ENCODE measurements around the gene KHDC4. TPM values are rescaled to one million over a fixed set of nuclear protein-coding genes. Genes with fewer than 3 reads are reported as not detected.

KHDC4 gene
- total and polyA plus RNA-seq, 2 donors (not counting 3 experiments of a cell fraction or from before 2014, with no cell fraction given): 47.9 to 54.1 TPM

DNA sequence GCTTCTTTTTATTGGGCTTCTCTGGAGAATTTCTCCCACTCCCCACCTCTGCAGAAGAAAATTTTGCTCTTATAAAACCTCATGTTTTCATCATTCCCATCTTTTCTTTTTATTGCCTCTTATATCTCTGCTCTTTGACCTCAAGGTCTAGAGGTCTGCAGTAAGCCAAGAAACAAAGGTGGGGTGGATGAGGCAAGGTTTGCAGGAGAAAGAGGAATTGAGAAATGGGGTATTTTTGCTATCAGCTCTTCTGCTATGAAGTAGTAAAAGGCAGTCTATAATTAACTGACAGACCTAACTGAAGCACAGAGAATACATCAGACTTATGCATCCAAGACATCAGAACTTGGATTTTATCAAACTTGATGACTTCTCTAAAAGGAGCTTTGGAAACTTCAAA lies 52.0 kb downstream of the KHDC4 start:
- TSS peak; percentile 13 for BruUV-seq (replicated peaks)
- H4K20me1 ChIP-seq (replicated peaks; ENCODE audit: control insufficient read depth, extremely low read depth, insufficient read depth, low read length): no peaks in the 10 kb centered on the region
- no peak for TF ChIP-seq EZH2 (IDR thresholded peaks at IDR 0.05; ENCODE audit: borderline replicate concordance, low read depth, low read length, severe bottlenecking)
- TF ChIP-seq JUN (IDR thresholded peaks at IDR 0.05; ENCODE audit: borderline replicate concordance, insufficient read depth, insufficient read length, low read depth): no peak
- no peak for TF ChIP-seq POLR2A (IDR thresholded peaks at IDR 0.05; ENCODE audit: low read depth, low read length)
- no peak overlapping the region for H3K4me2 ChIP-seq (ENCODE audit: insufficient read depth, low read length)
- no peaks in the 10 kb centered on the region for H3K79me2 ChIP-seq (ENCODE audit: control insufficient read depth, insufficient read depth, low read length)
- H3K36me3 ChIP-seq (ENCODE audit: control insufficient read depth in 2 of 2, extremely low read depth in 1 of 2, insufficient read depth in 2 of 2, low read length in 2 of 2): peaks cover 0 to 4% of the 10 kb centered on the region in 2 experiments
- intact Hi-C loops (cut with micrococcal nuclease): no loop called here
- ChIA-PET CTCF (interaction anchor here (1.4 to 3.2 kb wide), 2 partner anchors 9 to 11 kb away, joined by 4 to 18 read pairs; no protein-coding TSS in a partner anchor), POLR2A (no interaction called here)
- H2AFZ ChIP-seq (ENCODE audit: low read depth, low read length): no peak overlapping the region
- dilution Hi-C loops (cut with MboI; ENCODE audit: extremely low pct_ligation_motif_present, low sequenced_read_pairs): no loop called here
- H3K9me1 ChIP-seq (replicated peaks; ENCODE audit: control insufficient read depth, extremely low read depth, insufficient read depth, low read length): no peaks in the 10 kb centered on the region
- no peak overlapping the region for H3K9ac ChIP-seq (replicated peaks; ENCODE audit: extremely low read depth, insufficient read depth, low read length)
- H3K27me3 ChIP-seq (ENCODE audit: control insufficient read depth in 2 of 2, insufficient read depth in 2 of 2, low read length in 2 of 2): no peaks in the 10 kb centered on the region
- no peak overlapping the region for H3K27ac ChIP-seq (ENCODE audit: insufficient read depth, low read depth, low read length)
- DNase-seq (ENCODE audit: low read depth, low spot score) (no peak), FAIRE-seq (no peak)
- no peaks in the 10 kb centered on the region for H3K4me1 ChIP-seq (ENCODE audit: control insufficient read depth, extremely low read depth, insufficient read depth, low read length)
- H3K4me3 ChIP-seq (replicated peaks in 1 of 3; ENCODE audit: insufficient read depth in 1 of 3, low read depth in 1 of 3, low read length in 3 of 3): no peak overlapping the region
- no peaks in the 10 kb centered on the region for H3K9me3 ChIP-seq (replicated peaks; ENCODE audit: control insufficient read depth, insufficient read depth, low read length)

DNA sequence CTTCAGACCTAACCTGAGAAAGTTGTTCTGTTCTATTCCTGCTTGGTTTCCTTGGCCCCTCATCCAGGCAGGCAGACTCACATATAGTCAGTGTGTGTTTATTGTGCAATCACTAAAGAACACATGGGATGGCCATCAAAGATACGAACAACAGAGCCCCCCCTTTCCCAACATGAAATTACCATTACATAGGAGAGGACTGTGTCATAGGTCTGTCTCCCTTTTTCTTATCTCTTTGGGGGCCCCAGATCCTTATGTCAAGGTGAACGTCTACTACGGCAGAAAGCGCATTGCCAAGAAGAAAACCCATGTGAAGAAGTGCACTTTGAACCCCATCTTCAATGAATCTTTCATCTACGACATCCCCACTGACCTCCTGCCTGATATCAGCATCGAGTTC lies 53.3 kb downstream of the KHDC4 start:
- ChIA-PET POLR2A (no interaction called here), CTCF (no interaction called here)
- H3K36me3 ChIP-seq (ENCODE audit: control insufficient read depth in 2 of 2, extremely low read depth in 1 of 2, insufficient read depth in 2 of 2, low read length in 2 of 2): peaks cover 0 to 4% of the 10 kb centered on the region in 2 experiments
- H2AFZ ChIP-seq (ENCODE audit: low read depth, low read length): no peak overlapping the region
- no peak overlapping the region for H3K4me2 ChIP-seq (ENCODE audit: insufficient read depth, low read length)
- H3K4me1 ChIP-seq (ENCODE audit: control insufficient read depth, extremely low read depth, insufficient read depth, low read length): no peaks in the 10 kb centered on the region
- no peak for TF ChIP-seq JUN (IDR thresholded peaks at IDR 0.05; ENCODE audit: borderline replicate concordance, insufficient read depth, insufficient read length, low read depth)
- TF ChIP-seq, protein P1, sequence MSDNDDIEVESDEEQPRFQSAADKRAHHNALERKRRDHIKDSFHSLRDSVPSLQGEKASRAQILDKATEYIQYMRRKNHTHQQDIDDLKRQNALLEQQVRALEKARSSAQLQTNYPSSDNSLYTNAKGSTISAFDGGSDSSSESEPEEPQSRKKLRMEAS (IDR thresholded peaks at IDR 0.05; ENCODE audit: insufficient read depth, insufficient read length): no peak
- no peak for TF ChIP-seq FOS (IDR thresholded peaks at IDR 0.05; ENCODE audit: borderline replicate concordance, insufficient read depth, low read length)
- TF ChIP-seq POLR2AphosphoS5 (IDR thresholded peaks at IDR 0.05; ENCODE audit: insufficient read depth, low read depth, low read length): no peak
- no peak for TF ChIP-seq MYC (IDR thresholded peaks at IDR 0.05; ENCODE audit: low read depth, low read length)
- TF ChIP-seq, protein P2, sequence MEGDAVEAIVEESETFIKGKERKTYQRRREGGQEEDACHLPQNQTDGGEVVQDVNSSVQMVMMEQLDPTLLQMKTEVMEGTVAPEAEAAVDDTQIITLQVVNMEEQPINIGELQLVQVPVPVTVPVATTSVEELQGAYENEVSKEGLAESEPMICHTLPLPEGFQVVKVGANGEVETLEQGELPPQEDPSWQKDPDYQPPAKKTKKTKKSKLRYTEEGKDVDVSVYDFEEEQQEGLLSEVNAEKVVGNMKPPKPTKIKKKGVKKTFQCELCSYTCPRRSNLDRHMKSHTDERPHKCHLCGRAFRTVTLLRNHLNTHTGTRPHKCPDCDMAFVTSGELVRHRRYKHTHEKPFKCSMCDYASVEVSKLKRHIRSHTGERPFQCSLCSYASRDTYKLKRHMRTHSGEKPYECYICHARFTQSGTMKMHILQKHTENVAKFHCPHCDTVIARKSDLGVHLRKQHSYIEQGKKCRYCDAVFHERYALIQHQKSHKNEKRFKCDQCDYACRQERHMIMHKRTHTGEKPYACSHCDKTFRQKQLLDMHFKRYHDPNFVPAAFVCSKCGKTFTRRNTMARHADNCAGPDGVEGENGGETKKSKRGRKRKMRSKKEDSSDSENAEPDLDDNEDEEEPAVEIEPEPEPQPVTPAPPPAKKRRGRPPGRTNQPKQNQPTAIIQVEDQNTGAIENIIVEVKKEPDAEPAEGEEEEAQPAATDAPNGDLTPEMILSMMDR (IDR thresholded peaks at IDR 0.05; ENCODE audit: extremely low read depth in 1 of 2, insufficient read depth in 1 of 2, low read depth in 1 of 2, low read length in 2 of 2): no peak
- TF ChIP-seq GATA2 (IDR thresholded peaks at IDR 0.05; ENCODE audit: insufficient read depth, insufficient read length, low read depth, low read length): no peak
- no peak for TF ChIP-seq POLR2A (IDR thresholded peaks at IDR 0.05; ENCODE audit: low read depth, low read length)
- TF ChIP-seq EZH2 (IDR thresholded peaks at IDR 0.05; ENCODE audit: borderline replicate concordance, low read depth, low read length, severe bottlenecking): no peak
- H4K20me1 ChIP-seq (replicated peaks; ENCODE audit: control insufficient read depth, extremely low read depth, insufficient read depth, low read length): no peaks in the 10 kb centered on the region
- H3K4me3 ChIP-seq (replicated peaks in 1 of 3; ENCODE audit: insufficient read depth in 1 of 3, low read depth in 1 of 3, low read length in 3 of 3): no peak overlapping the region
- dilution Hi-C loops (cut with MboI; ENCODE audit: extremely low pct_ligation_motif_present, low sequenced_read_pairs) (no loop called here), intact Hi-C loops (cut with micrococcal nuclease) (no loop called here)
- no peak for DNase-seq (ENCODE audit: low read depth, low spot score)
- no peak overlapping the region for H3K9ac ChIP-seq (replicated peaks; ENCODE audit: extremely low read depth, insufficient read depth, low read length)
- FAIRE-seq: no peak
- no peaks in the 10 kb centered on the region for H3K27me3 ChIP-seq (ENCODE audit: control insufficient read depth in 2 of 2, insufficient read depth in 2 of 2, low read length in 2 of 2)
- H3K9me3 ChIP-seq (replicated peaks; ENCODE audit: control insufficient read depth, insufficient read depth, low read length): no peaks in the 10 kb centered on the region
- H3K27ac ChIP-seq (ENCODE audit: insufficient read depth, low read depth, low read length): no peak overlapping the region
- H3K9me1 ChIP-seq (replicated peaks; ENCODE audit: control insufficient read depth, extremely low read depth, insufficient read depth, low read length): no peaks in the 10 kb centered on the region
- no peaks in the 10 kb centered on the region for H3K79me2 ChIP-seq (ENCODE audit: control insufficient read depth, insufficient read depth, low read length)
- no TSS peak for BruUV-seq (replicated peaks)

Measured in endothelial cell of umbilical vein (primary cell).